Heart left ventricle (tissue), 13 donors: ENCODE measurements around the gene IL22.

ENCODE experiments used
- CTCF ChIP-seq, 12 donors: fragments of 200-600 bp; sonication (generic) in 4 of 12; IDR thresholded peaks; one replicate each; pipeline versions ENCODE4 v1.5.0 to v1.8.0; 2018 to 2022; ENCODE audit warnings: antibody characterized with exemption in 12 of 12, mild to moderate bottlenecking in 5 of 12
- POLR2A ChIP-seq, 2 donors: fragments of 450-650 bp; IDR thresholded peaks; one replicate each; pipeline ENCODE4 v1.6.1; 2017; ENCODE audit warnings: antibody characterized with exemption in 2 of 2, mild to moderate bottlenecking in 2 of 2, moderate library complexity in 2 of 2
- donor health status: ischemic (EF 13 %, LVEDD 7.1; RV severe dilation, severe dysfunction).
- donor health status: DM: no; HTN: yes; CAD: no.
- donor health status: DM: no; HTN: no; CAD: no.
- donor health status: ischemic (EF 25% LVEDD 6.9; RV normal size, moderate dysfunction).
- donor health status: ischemic (EF 25% LVEDD 5.7; RV mildly dilated, moderate dysfunction).
- donor health status: ischemic (EF 35%, LVEDD 5.7; RV mildly dilated, moderate dysfunction).
- donor health status: nonischemic (EF 11% LVEDD 7.7; RV severe dilation, severe dysfunction).
- donor health status: DM: yes; HTN: yes; CAD: no.
- donor health status: PGD.
- donor health status: ischemic (EF 29% LVEDD 5.4; RV normal size, mild dysfunction).
- donor health status: nonischemic (EF 23%, LVEDD 6.1; RV moderate dilation, normal function).

GRCh38 chr12:68221497-68221896 is 31.9 kb downstream of the IL22 start:
- TF ChIP-seq CTCF (IDR thresholded peaks at IDR 0.05) (no peak), POLR2A (IDR thresholded peaks at IDR 0.05) (no peak)
